HG02798 (cell line): ENCODE data around the gene REXO4.

ENCODE experiments used
- ATAC-seq: cut with Tn5 transposase; IDR thresholded peaks from one replicate; pipeline ENCODE4 v1.9.1; 2021; ENCODE audit warnings: mild to moderate bottlenecking; ENCODE audit not compliant: unreplicated experiment, poor library complexity

Gene REXO4

GRCh38 chr9:133370685-133371084 is 47.1 kb downstream of the REXO4 start:
- no peak for ATAC-seq

- ATAC-seq, result no peak
These were observed 47.9 kb downstream of the REXO4 start for GRCh38 chr9:133369933-133370332.

- ATAC-seq, result no peak
These were observed 48.4 kb downstream of the REXO4 start for GRCh38 chr9:133369422-133369821.

GRCh38 chr9:133368249-133368881 is 49.4 kb downstream of the REXO4 start:
- no peak for ATAC-seq

- no peak for ATAC-seq
These were observed 50.0 kb downstream of the REXO4 start for GRCh38 chr9:133367778-133368177.

GRCh38 chr9:133367221-133367620 is 50.6 kb downstream of the REXO4 start:
- ATAC-seq, result no peak

GRCh38 chr9:133366435-133366834 is 51.4 kb downstream of the REXO4 start:
- ATAC-seq, result no peak

GRCh38 chr9:133362359-133363044 is 55.3 kb downstream of the REXO4 start:
- no peak for ATAC-seq

- ATAC-seq, result no peak
These were observed 56.2 kb downstream of the REXO4 start for GRCh38 chr9:133361507-133362092.

GRCh38 chr9:133360400-133361393 is 57.1 kb downstream of the REXO4 start:
- ATAC-seq, result no peak

GRCh38 chr9:133359399-133360175 is 58.2 kb downstream of the REXO4 start:
- ATAC-seq, result no peak

GRCh38 chr9:133357656-133358055 is 60.2 kb downstream of the REXO4 start:
- no peak for ATAC-seq

GRCh38 chr9:133356391-133357091 is 61.3 kb downstream of the REXO4 start, which contains the start of the genes SURF1 and SURF2:
Gene SURF1, minus strand, starts transcription at chr9:133356487. Its CDS starts 34 bp downstream, at chr9:133356453.
Gene SURF2, plus strand, starts transcription at chr9:133356550. Its CDS starts 43 bp downstream, at chr9:133356593.
- peak; percentile 72 for ATAC-seq
